ENCODE measurements around the gene SNCG. TPM values are rescaled to one million over a fixed set of nuclear protein-coding genes. Genes with fewer than 3 reads are reported as not detected.

Gene SNCG
- total RNA-seq, 1 experiment from 2014 or later = 99.4 TPM

GRCh38 chr10:86964847-86965190 lies 6.4 kb downstream of the SNCG start:
- POLR2A ChIA-PET (ENCODE audit: unreplicated experiment) = no interaction called here
- H3K9me3 ChIP-seq (ENCODE audit: insufficient read depth, low read depth) = no peaks in the 10 kb centered on the region

GRCh38 chr10:86965986-86966654 lies 7.7 kb downstream of the SNCG start:
- BruUV-seq (replicated peaks) = no TSS peak
- Histone ChIP-seq H3K27ac (no peak overlapping the region), H2AFZ (no peak overlapping the region), H3K9me2 (ENCODE audit: insufficient read depth) (no peaks in the 10 kb centered on the region), H3K36me3 (ENCODE audit: low read depth) (no peaks in the 10 kb centered on the region), H3K4me2 (peak overlapping the region; percentile 10; the same call in 1 of the 2 replicates), H4K20me1 (ENCODE audit: insufficient read depth) (no peaks in the 10 kb centered on the region), H3K27me3 (ENCODE audit: insufficient read depth, low read depth) (no peaks in the 10 kb centered on the region), H3F3A (ENCODE audit: insufficient read depth, low read depth) (peaks cover 18% of the 10 kb centered on the region), H3K79me2 (ENCODE audit: low read depth) (peaks cover 27% of the 10 kb centered on the region), H3K4me3 (no peak overlapping the region), H3K4me1 (replicated peaks; ENCODE audit: insufficient read depth) (peaks cover 44% of the 10 kb centered on the region), H3K9me3 (ENCODE audit: insufficient read depth, low read depth) (no peaks in the 10 kb centered on the region)
- ChIA-PET CTCF (interaction anchor here (0.7 kb wide), 1 partner anchor 26 kb away, joined by 6 read pairs; no protein-coding TSS in a partner anchor), POLR2A (ENCODE audit: unreplicated experiment) (no interaction called here)
- DNase-seq = no peak
- TF ChIP-seq EZH2 (IDR thresholded peaks at IDR 0.05; ENCODE audit: low read depth) (no peak), CTCF (conservative IDR thresholded peaks at IDR 0.05) (no peak)
- intact Hi-C loops (cut with micrococcal nuclease; ENCODE audit: unreplicated experiment) = no loop called here

More at GRCh38 chr10:86964847-86965190, 6.4 kb downstream of the SNCG start:
- H3F3A ChIP-seq (ENCODE audit: insufficient read depth, low read depth) = peaks cover 20% of the 10 kb centered on the region
- peaks cover 22% of the 10 kb centered on the region for H3K79me2 ChIP-seq (ENCODE audit: low read depth)
- H3K9me2 ChIP-seq (ENCODE audit: insufficient read depth) = no peaks in the 10 kb centered on the region
- BruUV-seq (replicated peaks) = no TSS peak
- intact Hi-C loops (cut with micrococcal nuclease; ENCODE audit: unreplicated experiment) = loop anchor here (5.0 kb wide), 1 partner anchor 253 kb away; no protein-coding TSS in a partner anchor
- no peaks in the 10 kb centered on the region for H3K27me3 ChIP-seq (ENCODE audit: insufficient read depth, low read depth)
- CTCF ChIA-PET = interaction anchor here (0.7 kb wide), 1 partner anchor 218 kb away, joined by 3 read pairs; no protein-coding TSS in a partner anchor
- no peaks in the 10 kb centered on the region for H4K20me1 ChIP-seq (ENCODE audit: insufficient read depth)
- no peak overlapping the region for H3K27ac ChIP-seq
- no peaks in the 10 kb centered on the region for H3K36me3 ChIP-seq (ENCODE audit: low read depth)
- no peak overlapping the region for H2AFZ ChIP-seq
- TF ChIP-seq CTCF (conservative IDR thresholded peaks at IDR 0.05) (no peak), EZH2 (IDR thresholded peaks at IDR 0.05; ENCODE audit: low read depth) (no peak)
- H3K4me2 ChIP-seq = no peak overlapping the region
- no peak overlapping the region for H3K4me3 ChIP-seq
- H3K4me1 ChIP-seq (replicated peaks; ENCODE audit: insufficient read depth) = peaks cover 50% of the 10 kb centered on the region
- no peak for DNase-seq

DNA sequence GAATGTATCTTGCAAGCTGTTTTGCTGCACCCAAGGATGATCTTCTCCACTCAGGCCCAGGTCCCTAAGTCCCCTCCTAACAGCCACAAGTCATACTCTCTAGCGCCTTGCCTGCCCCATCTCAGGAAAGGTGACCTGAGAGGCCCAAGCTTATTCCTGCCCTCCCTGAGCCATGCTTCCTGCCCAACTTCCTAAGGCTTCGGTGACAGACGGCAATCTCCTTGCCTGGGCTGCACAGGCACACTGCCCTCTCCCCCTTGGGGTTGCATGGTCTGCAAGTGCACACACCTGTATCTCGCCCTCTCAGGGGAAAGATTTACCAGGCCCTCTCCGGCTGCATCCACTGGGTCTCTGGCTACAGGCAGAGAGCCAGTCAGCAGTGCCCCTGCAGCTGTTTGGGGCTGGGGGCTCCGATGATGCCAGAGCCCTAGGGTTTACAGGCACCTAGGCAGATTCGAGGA lies 9.1 kb downstream of the SNCG start:
- ChIA-PET CTCF (interaction anchor here (0.5 kb wide), 1 partner anchor 72 kb away, joined by 4 read pairs; no protein-coding TSS in a partner anchor), POLR2A (ENCODE audit: unreplicated experiment) (no interaction called here)
- Histone ChIP-seq H3K4me3 (peak overlapping the region; percentile 81; the same call in 1 of the 2 replicates), H3K27ac (no peak overlapping the region), H3K9me3 (ENCODE audit: insufficient read depth, low read depth) (no peaks in the 10 kb centered on the region), H3K9me2 (ENCODE audit: insufficient read depth) (no peaks in the 10 kb centered on the region), H3F3A (ENCODE audit: insufficient read depth, low read depth) (peaks cover 27% of the 10 kb centered on the region), H3K79me2 (ENCODE audit: low read depth) (peaks cover 27% of the 10 kb centered on the region), H3K36me3 (ENCODE audit: low read depth) (no peaks in the 10 kb centered on the region), H4K20me1 (ENCODE audit: insufficient read depth) (no peaks in the 10 kb centered on the region), H3K4me2 (peak overlapping the region; percentile 95), H2AFZ (no peak overlapping the region), H3K27me3 (ENCODE audit: insufficient read depth, low read depth) (no peaks in the 10 kb centered on the region), H3K4me1 (replicated peaks; ENCODE audit: insufficient read depth) (peaks cover 42% of the 10 kb centered on the region)
- no TSS peak for BruUV-seq (replicated peaks)
- TF ChIP-seq CTCF (conservative IDR thresholded peaks at IDR 0.05) (no peak), EZH2 (IDR thresholded peaks at IDR 0.05; ENCODE audit: low read depth) (no peak)
- intact Hi-C loops (cut with micrococcal nuclease; ENCODE audit: unreplicated experiment) = no loop called here
- no peak for DNase-seq

Data from PC-9 (cell line).